SW 1271 (cell line): ENCODE measurements around the gene TBPL2.
"Not testable (repeated sequence)": the region's sequence is repeated elsewhere in the genome, so short reads cannot be mapped to it uniquely, and the experiment has no call there.

ENCODE experiments used
- DNase-seq, 2 experiments: peaks; one replicate each; lab custom pipeline; 2025; lab: John Stamatoyannopoulos, UW

TBPL2 gene

DNA sequence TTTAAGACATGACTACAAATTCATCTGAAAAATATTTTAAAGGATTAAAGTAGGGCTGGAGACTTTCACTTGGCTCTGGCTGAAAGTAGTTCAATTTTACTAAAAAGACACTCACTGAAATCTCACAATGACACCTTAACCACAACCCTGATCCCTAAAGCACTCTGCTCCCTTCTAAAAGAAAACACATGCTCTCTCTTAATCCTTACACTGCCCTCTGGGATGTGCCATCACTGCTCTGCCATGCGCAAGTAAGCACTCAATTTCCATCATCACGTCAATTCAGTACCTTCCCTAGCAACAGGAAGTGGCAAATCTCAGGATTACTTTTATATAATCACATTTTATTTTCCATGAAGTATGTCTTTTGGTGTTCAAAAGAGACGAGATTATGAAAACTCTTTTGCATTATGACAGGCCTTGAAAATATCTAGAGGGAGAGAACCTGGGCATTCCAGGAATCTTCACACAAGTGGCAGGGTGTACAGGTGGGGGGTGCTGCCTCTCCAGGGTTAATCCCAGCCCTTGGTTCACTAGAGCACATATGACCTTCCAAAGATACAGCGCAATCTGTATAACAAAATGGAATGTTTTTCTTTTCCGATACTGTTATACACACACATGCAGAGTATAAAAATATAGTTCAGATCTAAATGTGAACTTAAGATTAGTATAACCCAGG is 36.1 kb downstream of the TBPL2 start:
- DNase-seq, result no peak

GRCh38 chr14:55401751-55402150 is 38.7 kb downstream of the TBPL2 start:
- DNase-seq, result no peak

- no peak for DNase-seq
Measured at GRCh38 chr14:55399852-55400251, 40.6 kb downstream of the TBPL2 start.

GRCh38 chr14:55399183-55399582 is 41.2 kb downstream of the TBPL2 start:
- DNase-seq, result no peak

GRCh38 chr14:55398679-55399078 is 41.7 kb downstream of the TBPL2 start:
- peak in 1 of 2 experiments; percentile 28 for DNase-seq

GRCh38 chr14:55389330-55389729 is 51.1 kb downstream of the TBPL2 start:
- no peak for DNase-seq

GRCh38 chr14:55388160-55388559 is 52.3 kb downstream of the TBPL2 start:
- DNase-seq, result no peak

DNA sequence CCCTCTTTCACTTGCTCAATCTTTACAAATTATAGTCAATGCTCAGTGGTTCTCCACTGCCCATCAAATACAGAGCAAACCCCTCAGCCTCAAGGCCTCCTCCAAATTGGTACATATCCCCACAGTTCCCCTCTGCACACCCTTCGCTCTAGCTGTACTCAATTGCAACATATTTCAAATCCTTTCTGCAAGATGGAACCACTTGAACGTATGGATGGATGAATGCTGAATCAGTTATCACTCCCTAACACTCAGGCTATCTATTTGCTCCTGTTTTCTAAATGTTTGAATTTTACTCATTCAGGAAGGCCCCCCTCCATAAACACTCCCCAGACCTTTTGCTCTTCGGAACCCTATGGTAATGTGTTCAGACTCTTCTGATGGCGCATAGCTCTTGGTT is 53.3 kb downstream of the TBPL2 start:
- DNase-seq, result no peak

GRCh38 chr14:55386037-55386808 is 54.2 kb downstream of the TBPL2 start:
- DNase-seq, result no peak

GRCh38 chr14:55384536-55384935 is 55.9 kb downstream of the TBPL2 start:
- no peak for DNase-seq

- DNase-seq, result no peak
Measured at GRCh38 chr14:55383541-55384140, 56.8 kb downstream of the TBPL2 start.

- DNase-seq, result not testable (repeated sequence)
Measured at GRCh38 chr14:55383056-55383466, 57.4 kb downstream of the TBPL2 start.

GRCh38 chr14:55382483-55382882 is 57.9 kb downstream of the TBPL2 start:
- DNase-seq, result no peak

GRCh38 chr14:55381561-55381960 is 58.9 kb downstream of the TBPL2 start:
- DNase-seq, result no peak

DNA sequence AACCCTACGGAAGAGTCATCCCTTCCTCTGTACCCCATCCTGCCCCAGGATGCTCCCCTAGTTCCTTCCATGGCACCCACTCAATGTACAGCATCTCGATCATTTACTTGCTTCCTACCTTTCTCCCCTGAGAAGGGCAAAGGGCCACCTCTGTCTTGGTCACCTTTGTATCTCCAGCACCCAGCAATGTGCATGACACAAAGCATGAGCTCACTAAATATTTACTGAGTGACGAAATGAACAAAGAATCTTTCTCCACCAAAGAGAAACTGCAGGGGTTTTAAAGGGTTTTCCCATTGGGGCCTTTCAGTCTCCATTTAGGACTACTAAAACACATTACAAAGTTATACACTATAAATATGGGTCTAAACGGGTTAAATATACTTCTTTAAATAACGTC is 59.4 kb downstream of the TBPL2 start:
- no peak for DNase-seq

DNA sequence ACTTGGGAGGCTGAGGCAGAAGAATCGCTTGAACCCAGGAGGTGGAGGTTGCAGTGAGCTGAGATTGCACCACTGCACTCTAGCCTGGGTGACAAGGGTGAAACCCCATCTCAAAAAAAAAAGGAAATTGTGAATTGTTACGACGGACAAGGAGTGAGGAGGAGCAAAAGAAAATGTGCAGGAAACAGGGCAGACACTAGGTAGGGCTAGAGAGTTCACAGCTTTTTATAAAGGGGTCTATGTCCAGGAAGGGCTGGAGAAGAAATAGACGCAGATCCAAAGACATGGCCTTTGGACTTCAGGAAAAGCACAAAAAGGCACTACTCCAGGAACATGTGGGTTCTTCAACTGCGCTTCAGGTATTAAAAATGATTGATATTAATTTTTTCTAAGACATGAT is 63.2 kb downstream of the TBPL2 start:
- no peak for DNase-seq

DNA sequence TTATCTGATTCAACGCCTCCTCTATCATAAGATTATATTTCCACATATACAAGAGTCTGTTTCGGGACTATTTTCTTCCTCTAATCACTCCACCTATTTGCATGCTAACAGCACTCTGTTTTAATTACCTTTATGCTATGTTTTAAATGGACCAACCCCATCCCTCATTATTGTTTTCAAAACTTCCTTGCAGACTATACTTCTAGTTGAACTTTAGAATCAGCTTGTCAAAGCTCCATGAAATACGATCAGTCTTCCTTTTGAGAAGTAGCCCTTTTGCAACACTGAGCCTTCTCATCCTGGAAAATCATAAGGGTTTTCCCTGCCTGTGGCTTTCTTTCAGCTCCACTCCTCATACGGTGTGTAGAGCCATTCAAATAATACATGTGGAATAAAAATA is 65.6 kb downstream of the TBPL2 start:
- no peak for DNase-seq

DNA sequence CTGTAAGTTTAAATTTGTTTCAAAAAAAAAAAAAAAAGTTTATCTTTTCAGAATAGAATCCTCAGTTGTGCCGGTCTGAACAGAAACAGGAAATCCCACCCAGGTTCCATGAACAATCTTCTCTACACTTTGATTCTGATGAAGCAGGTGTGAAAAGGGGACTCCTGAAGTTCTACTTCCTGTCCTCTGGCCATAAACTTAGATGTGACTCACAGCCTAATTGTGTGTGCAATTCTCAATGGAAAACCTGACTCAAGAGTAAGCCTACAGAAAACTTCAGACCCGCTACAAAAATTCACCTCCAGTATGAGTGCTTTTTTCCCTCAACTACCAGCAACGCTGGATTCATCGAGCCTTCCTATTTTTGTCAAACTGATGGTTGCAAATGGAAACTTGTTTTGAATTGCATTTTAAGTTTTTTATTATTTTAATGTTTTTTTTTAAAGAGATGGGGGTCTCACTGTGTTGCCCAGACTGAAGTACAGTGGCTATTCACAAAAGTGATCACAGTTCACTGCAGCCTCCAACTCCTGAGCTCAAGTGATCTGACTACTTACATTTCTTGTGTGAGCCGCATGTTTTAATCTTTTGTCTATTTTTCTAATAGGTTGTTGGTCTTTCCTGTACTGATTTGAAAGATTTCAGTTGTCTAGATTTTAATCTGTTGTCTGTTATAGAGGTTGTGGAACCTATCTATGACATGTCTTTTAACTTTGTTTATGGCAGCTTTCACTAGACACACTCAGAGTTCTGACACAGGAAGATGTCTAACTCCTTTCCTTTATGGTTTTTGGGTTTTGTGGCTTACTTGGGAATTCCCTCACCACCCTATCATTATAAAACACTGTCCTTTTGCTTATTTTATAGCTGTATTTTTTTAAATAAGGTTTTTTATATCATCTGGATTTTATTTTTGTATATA is 66.4 kb downstream of the TBPL2 start:
- DNase-seq, result peak in 1 of 2 experiments; percentile 17

GRCh38 chr14:55372825-55373224 is 67.6 kb downstream of the TBPL2 start:
- DNase-seq, result no peak

DNA sequence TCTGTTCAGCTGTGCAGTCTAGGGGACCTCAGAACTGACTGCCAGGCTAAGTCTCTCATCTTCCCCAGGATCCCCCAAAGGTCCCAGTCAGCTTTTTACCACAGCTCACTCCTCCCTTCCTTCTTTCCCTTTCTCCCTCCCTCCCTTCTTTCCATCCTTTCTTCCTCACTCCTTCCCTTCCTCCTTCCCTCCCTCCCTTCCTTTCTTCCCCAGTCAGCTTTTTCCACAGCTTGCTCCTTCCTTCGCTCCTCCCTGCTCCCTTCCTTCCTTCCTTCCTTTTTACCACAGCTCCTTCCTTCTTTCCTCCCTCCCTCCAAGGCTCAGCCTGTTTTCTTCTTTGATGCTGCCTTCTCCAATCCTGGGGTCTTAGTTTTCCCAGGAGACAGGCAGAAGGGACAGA is 68.0 kb downstream of the TBPL2 start:
- no peak for DNase-seq

DNA sequence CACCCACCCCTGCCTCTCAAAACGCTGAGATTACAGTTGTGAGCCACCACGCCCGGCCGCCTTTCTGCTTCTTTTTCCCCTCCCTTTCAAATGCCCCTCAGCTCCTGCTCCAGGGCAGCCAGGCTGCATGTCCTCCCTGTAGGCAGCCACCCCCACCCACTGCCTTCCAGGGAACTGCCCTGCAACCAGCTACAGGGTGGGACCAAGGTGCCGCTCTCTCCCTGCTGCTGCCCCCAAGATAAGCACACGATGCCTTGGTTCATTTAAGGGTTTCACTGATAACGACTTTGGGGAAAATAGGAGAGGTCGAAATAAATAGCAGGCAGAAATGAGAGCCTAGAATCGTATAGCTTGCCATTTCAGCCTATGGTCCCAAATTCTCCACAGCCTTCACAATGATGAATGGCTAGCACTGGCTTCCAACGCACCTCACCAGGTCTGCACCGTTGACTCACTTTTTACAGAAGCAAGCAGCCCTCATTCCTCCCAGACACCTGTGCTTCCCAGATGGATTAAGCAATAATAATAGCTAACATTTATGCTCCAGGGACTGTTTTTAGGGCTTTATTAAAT is 69.4 kb downstream of the TBPL2 start:
- no peak for DNase-seq

GRCh38 chr14:55366271-55366670 is 74.1 kb downstream of the TBPL2 start:
- DNase-seq, result no peak
